PFSK-1 (cell line): ENCODE results near the gene CLASP1.

ENCODE experiments used
- FOXP2 ChIP-seq: optimal IDR thresholded peaks from 2 replicates; pipeline ENCODE3; 2011; ENCODE audit warnings: borderline replicate concordance, control low read depth, inconsistent platforms; ENCODE audit not compliant: insufficient read depth; ENCODE audit errors: extremely low read length, extremely low read depth
- POLR2AphosphoS5 ChIP-seq: IDR thresholded peaks from 2 replicates; pipeline ENCODE4 v1.6.1; 2012; ENCODE audit warnings: low read depth, mild to moderate bottlenecking, control low read depth, low read length, moderate library complexity
- SIN3A ChIP-seq: IDR thresholded peaks from 2 replicates; pipeline ENCODE4 v1.6.1; 2012; ENCODE audit warnings: mild to moderate bottlenecking, low read length, moderate library complexity, borderline replicate concordance; ENCODE audit not compliant: insufficient read depth
- TAF1 ChIP-seq: IDR thresholded peaks from 2 replicates; pipeline ENCODE4 v1.6.1; 2012; ENCODE audit warnings: low read length, control low read depth, borderline replicate concordance; ENCODE audit not compliant: insufficient read depth
- TF ChIP-seq, protein P1 (sequence below), 2 experiments: IDR thresholded peaks; 2 replicates each; pipeline versions ENCODE4 v1.6.1 to v1.8.0; 2011 to 2012; ENCODE audit warnings: low read depth in 2 of 2, low read length in 2 of 2, control low read depth in 1 of 2, inconsistent platforms in 1 of 2, mild to moderate bottlenecking in 1 of 2, moderate library complexity in 1 of 2; ENCODE audit not compliant: insufficient read depth in 1 of 2

CLASP1 gene

DNA sequence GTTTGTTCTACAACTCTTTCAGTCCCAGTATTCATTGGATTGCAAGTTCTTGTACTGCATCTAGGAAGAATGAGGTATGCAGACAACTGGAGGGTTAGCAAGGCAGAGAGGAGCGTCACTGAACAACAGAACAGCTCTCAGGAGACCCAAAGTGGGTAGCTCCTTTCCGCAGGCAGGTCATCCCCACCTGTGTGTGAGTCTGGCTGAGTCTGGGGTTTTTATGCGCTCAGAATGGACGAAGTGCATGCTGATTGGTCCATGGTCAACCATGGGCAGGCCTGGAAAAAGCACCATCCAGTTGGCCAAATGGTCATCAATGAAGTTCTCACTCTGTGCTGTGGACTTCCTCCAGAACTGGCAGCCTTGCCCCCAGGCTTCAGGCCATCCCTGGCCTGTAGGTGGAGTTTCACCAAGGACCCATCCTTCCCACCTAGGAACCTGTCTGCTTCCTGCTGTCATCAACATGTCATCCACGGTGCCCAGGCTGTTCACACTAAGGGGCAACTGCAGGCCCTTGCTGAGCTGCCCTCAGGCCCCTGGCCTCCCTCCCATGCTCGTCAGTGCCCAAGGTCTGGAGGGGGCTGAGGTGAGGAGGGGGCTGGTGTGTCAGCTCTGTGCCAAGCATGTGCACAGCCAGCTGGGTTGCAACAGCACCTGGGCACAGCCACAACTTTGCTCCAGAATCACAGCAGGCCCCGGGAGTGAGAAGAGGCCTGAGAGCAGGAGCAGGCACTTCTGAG, 353.2 kb downstream of the CLASP1 start:
- TF ChIP-seq, protein P1, sequence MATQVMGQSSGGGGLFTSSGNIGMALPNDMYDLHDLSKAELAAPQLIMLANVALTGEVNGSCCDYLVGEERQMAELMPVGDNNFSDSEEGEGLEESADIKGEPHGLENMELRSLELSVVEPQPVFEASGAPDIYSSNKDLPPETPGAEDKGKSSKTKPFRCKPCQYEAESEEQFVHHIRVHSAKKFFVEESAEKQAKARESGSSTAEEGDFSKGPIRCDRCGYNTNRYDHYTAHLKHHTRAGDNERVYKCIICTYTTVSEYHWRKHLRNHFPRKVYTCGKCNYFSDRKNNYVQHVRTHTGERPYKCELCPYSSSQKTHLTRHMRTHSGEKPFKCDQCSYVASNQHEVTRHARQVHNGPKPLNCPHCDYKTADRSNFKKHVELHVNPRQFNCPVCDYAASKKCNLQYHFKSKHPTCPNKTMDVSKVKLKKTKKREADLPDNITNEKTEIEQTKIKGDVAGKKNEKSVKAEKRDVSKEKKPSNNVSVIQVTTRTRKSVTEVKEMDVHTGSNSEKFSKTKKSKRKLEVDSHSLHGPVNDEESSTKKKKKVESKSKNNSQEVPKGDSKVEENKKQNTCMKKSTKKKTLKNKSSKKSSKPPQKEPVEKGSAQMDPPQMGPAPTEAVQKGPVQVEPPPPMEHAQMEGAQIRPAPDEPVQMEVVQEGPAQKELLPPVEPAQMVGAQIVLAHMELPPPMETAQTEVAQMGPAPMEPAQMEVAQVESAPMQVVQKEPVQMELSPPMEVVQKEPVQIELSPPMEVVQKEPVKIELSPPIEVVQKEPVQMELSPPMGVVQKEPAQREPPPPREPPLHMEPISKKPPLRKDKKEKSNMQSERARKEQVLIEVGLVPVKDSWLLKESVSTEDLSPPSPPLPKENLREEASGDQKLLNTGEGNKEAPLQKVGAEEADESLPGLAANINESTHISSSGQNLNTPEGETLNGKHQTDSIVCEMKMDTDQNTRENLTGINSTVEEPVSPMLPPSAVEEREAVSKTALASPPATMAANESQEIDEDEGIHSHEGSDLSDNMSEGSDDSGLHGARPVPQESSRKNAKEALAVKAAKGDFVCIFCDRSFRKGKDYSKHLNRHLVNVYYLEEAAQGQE (IDR thresholded peaks at IDR 0.05; ENCODE audit: insufficient read depth in 1 of 2, low read depth in 2 of 2, low read length in 2 of 2) = no peak
- no peak for TF ChIP-seq FOXP2
- no peak for TF ChIP-seq TAF1
- no peak for TF ChIP-seq POLR2AphosphoS5
- no peak for TF ChIP-seq SIN3A

DNA sequence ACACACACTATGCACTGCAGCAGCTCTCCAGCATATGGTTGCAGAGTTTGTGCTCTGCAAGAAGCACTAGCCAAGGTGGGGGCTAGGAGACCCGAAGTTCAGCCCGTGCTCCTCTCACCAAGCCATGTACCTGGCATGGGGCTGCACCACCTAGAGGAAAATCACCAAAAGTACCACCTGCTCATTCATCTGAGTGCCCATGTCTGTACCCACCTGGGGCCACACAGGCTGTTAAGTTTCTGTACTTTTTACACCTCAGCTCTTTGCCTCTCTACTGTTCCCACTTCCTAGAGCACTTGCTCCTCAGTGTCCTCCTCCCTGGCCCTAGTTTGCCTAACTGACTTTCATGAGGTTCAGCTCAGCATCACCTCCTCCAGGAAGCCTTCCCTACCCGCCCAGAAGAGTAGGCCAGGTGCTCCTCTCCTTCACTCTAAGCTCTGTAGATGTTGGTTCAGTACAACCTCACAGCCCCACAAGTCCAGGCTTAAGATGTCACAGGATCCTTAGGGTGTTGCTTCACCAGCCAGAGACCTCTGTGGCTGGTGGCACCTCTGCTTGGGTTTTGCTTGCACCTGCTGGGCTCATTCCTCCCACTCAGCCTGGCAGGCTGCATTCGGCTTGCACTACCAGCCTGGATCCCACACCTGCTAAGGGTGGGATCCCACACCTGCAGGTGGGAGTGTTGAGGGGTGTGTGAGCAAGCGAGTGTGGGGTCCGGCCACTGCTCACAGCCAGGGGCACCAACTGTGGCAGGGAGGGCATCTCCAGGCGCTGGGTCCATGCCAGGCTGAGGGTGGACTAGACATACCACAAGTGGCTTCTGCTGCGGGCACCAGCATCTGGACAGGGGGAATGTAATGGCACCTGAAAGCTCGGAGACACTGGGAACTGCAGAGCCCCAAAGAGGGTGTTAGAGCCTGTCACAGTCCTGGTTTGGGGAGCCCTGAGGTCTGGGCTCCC, 354.1 kb downstream of the CLASP1 start:
- TF ChIP-seq TAF1 = no peak
- TF ChIP-seq SIN3A = no peak
- TF ChIP-seq POLR2AphosphoS5 = no peak
- TF ChIP-seq, protein P1 (IDR thresholded peaks at IDR 0.05; ENCODE audit: insufficient read depth in 1 of 2, low read depth in 2 of 2, low read length in 2 of 2) = no peak
- no peak for TF ChIP-seq FOXP2

DNA sequence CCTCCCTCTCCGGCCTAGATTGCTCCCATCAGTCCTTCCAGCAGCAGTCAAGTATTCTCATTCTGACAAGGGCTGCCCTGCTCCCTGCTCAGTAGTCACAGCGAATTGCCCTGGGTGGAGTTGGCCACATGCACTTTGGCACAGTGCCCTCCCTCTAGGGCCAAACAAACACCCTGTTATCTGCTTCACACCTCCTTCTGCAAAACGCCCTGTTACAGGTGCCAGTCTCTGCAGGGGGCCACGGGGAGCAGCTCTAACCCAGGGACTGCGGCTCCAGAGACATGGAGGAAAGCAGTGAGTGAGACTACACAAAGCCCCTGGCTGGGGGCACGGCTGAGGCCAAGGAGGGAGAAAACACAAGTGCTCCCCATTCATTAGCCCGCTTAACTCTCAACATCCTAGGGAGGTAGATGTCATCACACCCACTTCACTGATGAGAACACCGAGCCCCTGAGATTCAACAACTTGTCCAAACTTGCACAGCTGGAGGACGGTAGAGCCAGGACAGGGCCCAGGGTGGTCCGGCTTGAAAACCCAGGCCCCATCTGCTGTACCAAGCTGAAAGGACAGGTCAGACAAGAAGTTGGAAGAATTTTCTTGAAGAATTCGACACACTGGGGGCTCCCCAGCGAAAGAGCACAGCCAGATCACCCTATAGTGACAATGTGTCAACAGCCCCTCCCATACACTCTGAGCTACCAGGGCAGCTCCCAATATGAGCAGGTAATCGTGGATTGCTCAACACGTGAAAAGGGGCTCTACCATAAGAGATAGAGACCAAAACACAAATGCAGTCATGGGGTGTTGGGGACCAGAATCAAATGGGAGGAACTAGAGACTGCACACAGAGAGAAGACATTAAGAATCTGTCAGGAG, 355.6 kb downstream of the CLASP1 start:
- TF ChIP-seq TAF1 = no peak
- TF ChIP-seq SIN3A = no peak
- no peak for TF ChIP-seq FOXP2
- TF ChIP-seq, protein P1 (IDR thresholded peaks at IDR 0.05; ENCODE audit: insufficient read depth in 1 of 2, low read depth in 2 of 2, low read length in 2 of 2) = no peak
- TF ChIP-seq POLR2AphosphoS5 = no peak

DNA sequence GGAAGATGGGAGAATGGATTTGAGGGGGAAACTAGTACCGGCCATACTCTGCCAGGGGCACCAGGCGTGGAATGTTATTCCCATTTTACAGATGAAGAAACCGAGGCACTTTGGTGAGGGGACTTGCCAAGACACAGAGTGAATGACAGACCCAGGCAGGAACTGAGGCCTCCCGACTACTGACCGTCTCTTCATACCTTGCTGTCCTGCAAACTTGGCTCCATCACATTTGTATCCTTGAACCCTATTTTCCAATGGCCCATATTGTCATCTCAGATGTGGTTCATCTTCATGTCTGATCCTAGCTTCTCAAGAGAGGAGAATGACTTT, 358.0 kb downstream of the CLASP1 start:
- TF ChIP-seq, protein P1 (IDR thresholded peaks at IDR 0.05; ENCODE audit: insufficient read depth in 1 of 2, low read depth in 2 of 2, low read length in 2 of 2) = no peak
- no peak for TF ChIP-seq POLR2AphosphoS5
- no peak for TF ChIP-seq SIN3A
- TF ChIP-seq FOXP2 = no peak
- TF ChIP-seq TAF1 = no peak
